Activated naive CD4-positive, alpha-beta T cell treated with Interleukin-2 at 50 U/mL for 16 hours (primary cell): ENCODE results near the gene AJM1.

Experiments
- DNase-seq: peaks from one replicate; pipeline ENCODE4 v3.0.0-alpha.2; 2020

The AJM1 gene

GRCh38 chr9:136808075-136808805 lies 34.0 kb upstream of the AJM1 start:
- peak; percentile 55 for DNase-seq

GRCh38 chr9:136808806-136809158 lies 33.5 kb upstream of the AJM1 start:
- no peak for DNase-seq

- no peak for DNase-seq
Observed at GRCh38 chr9:136814725-136815421, 27.4 kb upstream of the AJM1 start.

- no peak for DNase-seq
Observed at GRCh38 chr9:136815422-136815782, 26.9 kb upstream of the AJM1 start.

- DNase-seq: no peak
Observed at GRCh38 chr9:136820971-136821825, 21.1 kb upstream of the AJM1 start.

- no peak for DNase-seq
Observed at GRCh38 chr9:136821826-136822544, 20.3 kb upstream of the AJM1 start.

GRCh38 chr9:136823136-136824046 lies 18.9 kb upstream of the AJM1 start:
- DNase-seq: no peak

GRCh38 chr9:136824496-136825225 lies 17.6 kb upstream of the AJM1 start:
- no peak for DNase-seq

GRCh38 chr9:136825295-136826187 lies 16.7 kb upstream of the AJM1 start:
- no peak for DNase-seq

- no peak for DNase-seq
Observed at GRCh38 chr9:136826188-136826541, 16.1 kb upstream of the AJM1 start.

GRCh38 chr9:136826703-136827582 lies 15.3 kb upstream of the AJM1 start:
- DNase-seq: no peak

GRCh38 chr9:136827794-136828473 lies 14.3 kb upstream of the AJM1 start:
- DNase-seq: no peak

- no peak for DNase-seq
Observed at GRCh38 chr9:136828474-136829140, 13.7 kb upstream of the AJM1 start.

GRCh38 chr9:136829412-136829811 lies 12.9 kb upstream of the AJM1 start:
- DNase-seq: no peak

GRCh38 chr9:136829981-136830885 lies 12.0 kb upstream of the AJM1 start:
- no peak for DNase-seq

GRCh38 chr9:136831002-136831719 lies 11.1 kb upstream of the AJM1 start:
- no peak for DNase-seq
